ENCODE results near the gene PHF21A. TPM values are rescaled to one million over a fixed set of nuclear protein-coding genes. Genes with fewer than 3 reads are reported as not detected.
"Not testable (repeated sequence)": the region's sequence is repeated elsewhere in the genome, so short reads cannot be mapped to it uniquely, and the experiment has no call there.

PHF21A gene
- polyA plus RNA-seq, 6 donors from 2014 or later, result 0.28 to 19.0 (median 12.3) TPM

DNA sequence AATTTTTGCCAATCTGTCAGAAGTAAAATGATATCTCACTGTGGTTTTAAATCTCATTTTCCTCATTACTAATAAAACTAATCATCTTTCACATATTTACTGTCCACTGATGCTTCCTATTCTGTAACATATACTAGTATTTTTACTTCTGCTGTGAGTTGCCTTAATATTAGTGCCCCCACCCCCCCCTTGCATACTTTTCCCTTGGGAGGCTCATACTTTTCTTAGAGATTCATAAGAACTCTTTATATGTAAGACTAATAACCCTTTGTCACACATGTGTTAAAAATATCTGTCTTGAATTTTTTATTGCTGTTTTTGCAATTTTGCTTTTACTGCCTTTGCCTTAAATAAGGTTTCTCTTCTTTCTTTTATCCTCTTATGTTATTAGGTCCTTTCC lies 87.2 kb downstream of the PHF21A start:
- H3K36me3 Mint-ChIP-seq, result peaks cover 7 to 8% of the 10 kb centered on the region in 2 donors
- no peak for ATAC-seq (ENCODE audit: low read depth in 2 of 2)
- no peak for DNase-seq
- H3K9me3 Mint-ChIP-seq, result no peaks in the 10 kb centered on the region
- no peaks in the 10 kb centered on the region for H3K27me3 Mint-ChIP-seq
- H3K27ac Mint-ChIP-seq, result no peak overlapping the region
- H3K4me1 Mint-ChIP-seq, result peaks cover 4 to 17% (median 14%) of the 10 kb centered on the region in 3 donors
- no peak overlapping the region for H3K4me3 Mint-ChIP-seq

DNA sequence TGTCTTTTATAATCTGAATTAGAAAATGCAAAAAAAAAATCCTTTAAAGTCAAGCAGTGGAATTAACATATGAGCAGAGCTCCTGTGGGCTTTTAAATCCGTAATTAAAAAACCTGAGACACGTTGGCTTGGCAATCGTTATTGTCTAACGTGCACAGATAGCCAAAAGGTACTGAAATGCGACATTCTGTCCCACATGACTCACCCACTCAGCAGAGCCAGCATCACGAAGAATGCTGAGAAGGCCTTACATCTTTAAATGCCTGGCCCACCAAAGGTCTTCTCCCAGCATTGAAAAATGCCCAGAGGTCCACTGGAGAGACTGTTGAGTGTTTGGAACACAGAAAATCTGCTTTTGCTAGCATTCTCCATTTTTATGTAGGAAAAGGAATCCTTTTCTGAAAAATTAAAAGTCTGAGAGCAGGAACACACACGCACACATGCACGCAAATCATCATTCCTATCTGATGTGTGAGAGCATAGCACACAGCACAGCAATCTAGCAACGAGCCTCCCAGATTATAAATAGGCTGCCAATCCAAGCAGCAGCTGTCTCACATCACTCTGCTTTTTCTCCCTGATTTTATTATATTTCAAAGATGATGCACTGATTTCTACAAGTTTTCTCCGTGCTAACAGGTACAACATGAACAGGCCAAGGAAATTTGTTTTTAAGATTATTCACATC lies 94.5 kb downstream of the PHF21A start:
- ATAC-seq (ENCODE audit: low read depth in 2 of 2) (no peak), DNase-seq (no peak)
- no peaks in the 10 kb centered on the region for H3K36me3 Mint-ChIP-seq
- no peaks in the 10 kb centered on the region for H3K9me3 Mint-ChIP-seq
- H3K4me1 Mint-ChIP-seq, result peaks cover 4 to 7% (median 6%) of the 10 kb centered on the region in 3 donors
- H3K27me3 Mint-ChIP-seq, result no peaks in the 10 kb centered on the region
- no peak overlapping the region for H3K27ac Mint-ChIP-seq
- H3K4me3 Mint-ChIP-seq, result no peak overlapping the region

DNA sequence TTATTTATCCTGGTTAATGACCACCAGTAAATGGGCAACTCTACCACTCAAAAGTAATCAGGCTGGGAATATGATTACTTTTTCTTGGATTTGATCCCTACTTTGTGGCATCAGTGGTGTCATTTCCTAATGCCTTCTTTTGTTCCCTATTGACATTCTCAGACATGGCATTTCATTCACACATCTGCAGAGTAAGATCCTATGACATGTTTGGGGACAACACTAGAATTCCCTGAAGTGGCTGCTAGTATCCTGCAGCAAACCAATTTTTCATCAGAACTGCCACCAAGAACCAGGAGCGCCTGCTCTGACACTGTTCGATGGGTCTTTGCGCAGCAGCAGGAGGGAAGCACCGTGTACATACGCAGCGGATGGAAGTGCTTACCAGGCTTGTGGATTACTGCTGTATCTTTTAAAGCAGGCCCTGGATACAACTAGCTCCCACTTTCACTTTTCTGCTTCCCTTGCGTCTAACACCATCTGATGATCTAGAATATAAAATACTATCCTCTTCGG lies 101.1 kb downstream of the PHF21A start:
- Mint-ChIP-seq H3K27ac (peak overlapping the region in 1 of 6 donors; percentile 60), H3K27me3 (no peaks in the 10 kb centered on the region), H3K4me3 (no peak overlapping the region), H3K36me3 (peaks cover 0 to 5% of the 10 kb centered on the region in 2 donors), H3K4me1 (peaks cover 4 to 15% (median 12%) of the 10 kb centered on the region in 3 donors), H3K9me3 (peaks cover 0 to 2% (median 0%) of the 10 kb centered on the region in 7 donors)
- no peak for DNase-seq
- ATAC-seq (ENCODE audit: low read depth in 2 of 2), result no peak

DNA sequence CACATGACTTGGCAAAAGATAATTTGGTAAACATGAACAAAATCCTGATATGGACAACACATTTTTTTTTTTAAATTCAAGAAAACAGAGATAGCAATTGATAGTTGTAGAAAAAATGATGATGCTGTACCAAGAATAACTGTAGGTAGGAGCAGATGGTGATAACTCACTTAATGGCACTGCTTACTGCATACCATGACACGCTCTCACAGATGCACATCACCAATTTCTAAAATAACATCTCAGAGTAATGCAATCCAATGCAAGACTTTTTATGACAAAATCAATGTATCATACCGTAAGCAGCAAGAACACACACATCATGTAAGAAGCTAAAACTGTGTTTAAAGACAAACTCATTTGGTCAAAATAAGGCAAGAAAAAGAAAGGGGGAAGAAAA lies 102.6 kb downstream of the PHF21A start:
- Mint-ChIP-seq H3K4me1 (peaks cover 4 to 15% (median 5%) of the 10 kb centered on the region in 3 donors), H3K27ac (no peak overlapping the region), H3K9me3 (peaks cover 0 to 3% (median 0%) of the 10 kb centered on the region in 7 donors)

DNA sequence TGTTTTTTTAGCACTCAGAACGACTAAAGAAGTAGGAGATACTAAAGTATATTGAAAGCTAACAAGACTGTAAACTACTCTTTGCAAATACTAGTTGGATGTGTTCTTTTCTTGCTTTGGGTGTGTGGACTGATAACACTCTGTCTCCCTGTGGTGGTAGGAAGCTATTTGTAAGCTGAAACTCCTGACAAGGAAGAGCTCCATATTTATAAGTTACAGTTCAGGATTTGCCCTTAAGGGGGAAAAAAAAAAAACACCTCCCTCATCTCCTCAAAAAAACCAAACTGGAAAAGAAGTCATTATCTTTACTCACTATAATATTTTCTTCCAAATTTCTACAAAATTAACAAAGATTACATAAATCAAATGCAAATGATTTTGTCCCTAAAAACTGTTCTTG lies 103.9 kb downstream of the PHF21A start:
- no peaks in the 10 kb centered on the region for H3K27me3 Mint-ChIP-seq
- H3K4me3 Mint-ChIP-seq, result no peak overlapping the region
- peaks cover 0 to 3% (median 0%) of the 10 kb centered on the region in 7 donors for H3K9me3 Mint-ChIP-seq
- H3K36me3 Mint-ChIP-seq, result peaks cover 0 to 5% of the 10 kb centered on the region in 2 donors
- DNase-seq (no peak), ATAC-seq (ENCODE audit: low read depth in 2 of 2) (no peak)
- peak overlapping the region in 1 of 6 donors; percentile 39 for H3K27ac Mint-ChIP-seq
- peaks cover 4 to 15% (median 11%) of the 10 kb centered on the region in 3 donors for H3K4me1 Mint-ChIP-seq

More for the DNA sequence above, 102.6 kb downstream of the PHF21A start:
- no peaks in the 10 kb centered on the region for H3K27me3 Mint-ChIP-seq
- ATAC-seq (ENCODE audit: low read depth in 2 of 2), result no peak
- peaks cover 0 to 5% of the 10 kb centered on the region in 2 donors for H3K36me3 Mint-ChIP-seq
- H3K4me3 Mint-ChIP-seq, result no peak overlapping the region
- no peak for DNase-seq

DNA sequence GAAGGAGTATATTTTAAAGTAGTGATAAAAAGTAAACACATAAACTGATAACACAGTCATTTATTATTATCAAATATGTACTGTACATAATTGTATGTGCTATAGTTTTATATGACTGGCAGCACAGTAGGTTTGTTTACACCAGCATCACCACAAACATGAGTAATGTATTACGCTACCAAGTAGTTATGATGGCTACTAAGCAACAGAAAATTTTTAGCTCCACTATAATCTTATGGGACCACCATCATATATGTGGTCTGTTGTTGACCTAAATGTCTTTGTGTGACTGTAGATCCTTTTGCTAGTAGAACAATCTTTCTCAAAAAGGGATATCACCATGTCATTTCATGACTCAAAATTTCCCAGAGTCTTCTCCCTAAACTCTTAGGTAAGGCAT lies 105.3 kb downstream of the PHF21A start:
- H3K4me1 Mint-ChIP-seq, result peaks cover 8 to 20% (median 16%) of the 10 kb centered on the region in 3 donors
- H3K27ac Mint-ChIP-seq, result peak overlapping the region in 1 of 6 donors; percentile 49
- H3K4me3 Mint-ChIP-seq, result no peak overlapping the region
- H3K36me3 Mint-ChIP-seq, result peaks cover 0 to 5% of the 10 kb centered on the region in 2 donors
- no peak for ATAC-seq (ENCODE audit: low read depth in 2 of 2)
- H3K9me3 Mint-ChIP-seq, result peaks cover 0 to 3% (median 0%) of the 10 kb centered on the region in 7 donors
- DNase-seq, result no peak
- H3K27me3 Mint-ChIP-seq, result no peaks in the 10 kb centered on the region

DNA sequence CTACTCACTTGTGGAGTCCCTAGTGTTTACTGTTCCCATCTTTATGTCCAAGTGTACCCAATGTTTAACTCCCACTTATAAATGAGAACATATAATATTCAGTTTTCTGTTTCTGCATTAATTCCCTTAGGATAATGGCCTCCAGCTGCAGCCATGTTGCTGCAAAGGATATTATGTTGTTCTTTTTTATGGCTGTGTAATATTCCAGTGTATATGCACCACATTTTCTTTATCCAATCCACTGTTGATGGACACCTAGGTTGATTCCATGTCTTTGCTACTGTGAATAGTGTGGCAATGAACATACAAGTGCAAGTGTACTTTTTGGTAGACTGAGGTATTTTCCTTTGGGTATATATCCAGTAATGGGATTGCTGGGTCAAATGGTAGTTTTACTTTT lies 107.1 kb downstream of the PHF21A start:
- DNase-seq; H3K9me3 Mint-ChIP-seq; H3K27me3 Mint-ChIP-seq; H3K27ac Mint-ChIP-seq; ATAC-seq (ENCODE audit: low read depth in 2 of 2); H3K36me3 Mint-ChIP-seq; H3K4me3 Mint-ChIP-seq: not testable (repeated sequence)
- H3K4me1 Mint-ChIP-seq, result peaks cover 4 to 12% (median 11%) of the 10 kb centered on the region in 3 donors

DNA sequence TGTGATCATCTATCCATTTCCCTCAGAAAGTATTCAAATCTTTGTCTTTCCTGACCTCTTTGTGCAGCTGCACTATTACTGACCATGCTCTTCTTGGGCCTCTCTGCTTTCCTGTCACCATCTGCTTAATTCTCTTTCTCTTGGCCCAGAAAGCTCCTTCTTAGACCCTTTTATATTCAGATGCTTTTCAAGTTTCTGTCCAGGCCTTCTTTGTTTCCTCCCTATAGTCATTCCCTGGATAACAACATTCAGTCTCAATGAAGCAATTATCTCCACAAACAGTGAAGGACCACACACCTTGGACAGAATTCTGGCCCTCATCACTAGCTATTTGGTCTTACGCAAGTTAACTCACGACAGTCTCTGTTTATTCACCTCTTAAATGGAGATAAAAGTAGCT lies 109.1 kb downstream of the PHF21A start:
- peak overlapping the region in 5 of 6 donors; percentile 10 to 91 (median 25) for H3K27ac Mint-ChIP-seq

DNA sequence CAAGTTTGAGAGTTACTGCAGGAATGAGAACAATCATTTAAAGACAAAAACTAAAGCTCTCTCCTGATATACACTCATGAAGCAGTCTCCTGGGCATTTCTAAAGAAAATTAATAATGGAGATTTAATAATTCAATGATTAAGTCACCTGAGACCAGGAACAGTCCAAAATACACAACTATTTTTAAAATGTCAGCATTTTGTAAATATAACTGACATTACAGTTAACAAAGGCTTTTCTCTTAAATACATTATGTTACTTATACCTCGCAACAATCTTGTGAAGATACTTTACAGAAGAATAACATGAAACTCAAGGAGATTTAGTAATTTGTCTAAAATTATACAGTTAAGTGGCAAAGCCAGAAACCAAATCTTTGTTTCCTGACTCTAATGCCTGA lies 111.2 kb downstream of the PHF21A start:
- peaks cover 0 to 3% (median 0%) of the 10 kb centered on the region in 7 donors for H3K9me3 Mint-ChIP-seq
- H3K36me3 Mint-ChIP-seq, result no peaks in the 10 kb centered on the region
- H3K27me3 Mint-ChIP-seq, result no peaks in the 10 kb centered on the region
- no peak for DNase-seq
- no peak for ATAC-seq (ENCODE audit: low read depth in 2 of 2)
- H3K4me1 Mint-ChIP-seq, result peaks cover 6 to 15% (median 7%) of the 10 kb centered on the region in 3 donors
- no peak overlapping the region for H3K4me3 Mint-ChIP-seq
- no peak overlapping the region for H3K27ac Mint-ChIP-seq

More for the DNA sequence above, 109.1 kb downstream of the PHF21A start:
- H3K4me3 Mint-ChIP-seq, result no peak overlapping the region
- H3K4me1 Mint-ChIP-seq, result peaks cover 4 to 12% (median 11%) of the 10 kb centered on the region in 3 donors
- H3K9me3 Mint-ChIP-seq, result peaks cover 0 to 3% (median 0%) of the 10 kb centered on the region in 7 donors
- ATAC-seq (ENCODE audit: low read depth in 2 of 2) (no peak), DNase-seq (no peak)
- no peaks in the 10 kb centered on the region for H3K27me3 Mint-ChIP-seq
- peaks cover 0 to 5% of the 10 kb centered on the region in 2 donors for H3K36me3 Mint-ChIP-seq

DNA sequence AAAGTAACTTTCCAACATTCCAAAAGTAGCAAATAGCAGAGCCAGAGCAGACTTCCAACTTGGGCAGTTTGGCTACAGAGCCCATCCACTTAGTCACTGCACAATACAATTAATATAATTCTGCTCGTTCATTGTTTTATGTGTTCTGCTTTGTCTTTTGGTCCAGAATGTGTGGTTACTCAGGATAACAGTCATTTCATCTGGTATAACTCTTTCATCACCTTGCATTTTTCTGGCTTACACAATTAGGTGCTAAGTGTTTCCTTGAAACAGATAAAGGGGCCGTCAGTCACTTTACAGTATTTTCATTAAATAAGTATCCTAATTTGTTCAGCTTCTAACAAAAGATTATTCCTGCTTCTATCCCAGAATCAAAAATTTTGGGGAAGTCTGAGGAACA lies 111.6 kb downstream of the PHF21A start:
- Mint-ChIP-seq H3K36me3 (no peaks in the 10 kb centered on the region), H3K27ac (no peak overlapping the region), H3K9me3 (no peaks in the 10 kb centered on the region), H3K4me3 (no peak overlapping the region), H3K4me1 (peaks cover 7 to 15% (median 9%) of the 10 kb centered on the region in 3 donors), H3K27me3 (no peaks in the 10 kb centered on the region)
- ATAC-seq (ENCODE audit: low read depth in 2 of 2) (no peak), DNase-seq (no peak)

DNA sequence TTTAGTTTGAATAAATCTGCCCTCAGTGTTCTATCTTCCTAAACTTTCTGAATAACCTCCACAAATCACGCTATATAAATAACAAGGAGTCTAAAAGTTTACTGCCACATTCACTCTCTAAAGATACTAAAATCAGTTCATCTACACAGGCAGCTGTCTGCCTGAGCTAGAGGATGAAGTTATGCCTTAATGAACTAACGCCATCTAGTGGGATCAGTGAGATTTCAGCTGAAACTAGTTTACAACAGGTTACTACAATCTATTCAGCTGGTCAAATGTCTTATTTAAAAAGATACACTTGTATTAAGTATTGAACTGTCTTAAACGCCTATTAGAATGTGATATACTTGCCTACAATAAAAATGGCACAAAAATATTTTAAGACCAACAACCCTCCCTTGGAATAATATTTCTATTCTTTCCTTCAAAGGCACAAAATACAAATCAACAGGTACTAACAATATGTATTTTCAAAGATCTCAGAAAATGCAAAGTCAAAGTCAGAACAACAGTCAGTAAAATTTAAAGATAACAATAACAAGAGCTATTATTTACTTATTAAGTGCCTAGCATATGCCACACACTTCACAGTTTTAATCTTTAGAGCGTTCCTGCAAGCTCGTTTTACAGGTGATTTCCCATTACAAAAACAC lies 114.7 kb downstream of the PHF21A start:
- DNase-seq, result peak; percentile 58
- Mint-ChIP-seq H3K27me3 (no peaks in the 10 kb centered on the region), H3K9me3 (no peaks in the 10 kb centered on the region), H3K36me3 (no peaks in the 10 kb centered on the region), H3K4me1 (peaks cover 4 to 7% (median 5%) of the 10 kb centered on the region in 3 donors), H3K27ac (no peak overlapping the region), H3K4me3 (no peak overlapping the region)
- ATAC-seq (ENCODE audit: low read depth in 2 of 2), result peak; percentile 79 to 92

DNA sequence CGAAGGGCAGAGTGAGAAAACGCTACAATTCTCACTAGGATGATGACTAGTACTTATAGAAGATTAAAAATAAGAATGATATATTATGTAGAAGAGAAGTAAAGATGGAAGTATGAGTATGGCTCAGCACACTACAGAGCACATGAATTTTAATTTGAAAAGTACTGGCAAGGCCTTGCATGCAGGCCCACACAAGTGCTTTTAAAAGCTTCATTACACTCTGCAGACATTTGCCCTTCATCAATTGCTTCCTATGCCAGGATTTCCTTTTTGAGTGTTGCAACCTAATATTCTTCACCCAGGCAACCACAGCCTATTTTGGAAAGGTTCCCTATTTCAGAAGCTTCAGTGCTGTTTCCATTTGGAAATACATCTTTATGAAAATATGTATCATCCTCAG lies 117.7 kb downstream of the PHF21A start:
- Mint-ChIP-seq H3K4me3 (no peak overlapping the region), H3K27me3 (no peaks in the 10 kb centered on the region), H3K4me1 (peaks cover 3 to 8% (median 5%) of the 10 kb centered on the region in 3 donors), H3K36me3 (no peaks in the 10 kb centered on the region), H3K27ac (peak overlapping the region in 1 of 6 donors; percentile 28), H3K9me3 (no peaks in the 10 kb centered on the region)
- no peak for DNase-seq
- no peak for ATAC-seq (ENCODE audit: low read depth in 2 of 2)

DNA sequence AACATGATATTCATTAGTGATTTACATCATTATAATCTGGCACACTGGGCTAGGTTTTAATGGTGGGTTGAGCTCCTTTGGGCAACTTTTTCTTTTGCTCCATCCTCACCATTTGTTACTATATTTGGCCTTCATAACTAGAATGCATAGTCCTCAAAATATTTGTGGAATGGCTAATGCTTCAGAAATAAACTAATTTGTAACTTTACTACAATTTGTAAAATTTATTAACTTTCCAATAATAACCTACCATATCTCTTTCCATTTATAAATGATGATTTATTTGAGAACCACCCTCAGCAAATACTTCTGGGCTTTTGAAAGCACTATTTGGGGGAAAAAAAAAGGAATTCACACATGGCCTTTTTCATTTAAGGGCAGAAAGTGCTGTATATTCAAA lies 119.1 kb downstream of the PHF21A start:
- H3K4me1 Mint-ChIP-seq, result peaks cover 5 to 12% (median 7%) of the 10 kb centered on the region in 3 donors
- H3K27me3 Mint-ChIP-seq, result no peaks in the 10 kb centered on the region
- no peaks in the 10 kb centered on the region for H3K9me3 Mint-ChIP-seq
- H3K4me3 Mint-ChIP-seq, result no peak overlapping the region
- DNase-seq, result no peak
- no peak overlapping the region for H3K27ac Mint-ChIP-seq
- H3K36me3 Mint-ChIP-seq, result no peaks in the 10 kb centered on the region
- no peak for ATAC-seq (ENCODE audit: low read depth in 2 of 2)
